MG63 (cell line): ENCODE measurements around the gene EIF3I. TPM values are rescaled to one million over a fixed set of nuclear protein-coding genes. Genes with fewer than 3 reads are reported as not detected.

Experiments used
- DNase-seq: peaks from one replicate; pipeline ENCODE4 v3.0.0-alpha.2; 2020
- H3K27me3 ChIP-seq: fragments of 250-450 bp; sonication (Bioruptor Pico); 2 replicates; pipeline ENCODE4 v1.5.1; 2020; ENCODE audit warnings: mild to moderate bottlenecking, moderate library complexity
- H3K36me3 ChIP-seq: fragments of 250-450 bp; sonication (Bioruptor Pico); 2 replicates; pipeline ENCODE4 v1.5.1; 2020; ENCODE audit warnings: mild to moderate bottlenecking, moderate library complexity
- H3K4me3 ChIP-seq: fragments of 250-450 bp; sonication (Bioruptor Pico); 2 replicates; pipeline ENCODE4 v1.5.1; 2020; ENCODE audit warnings: mild to moderate bottlenecking, moderate library complexity
- H3K9me3 ChIP-seq: fragments of 250-450 bp; sonication (Bioruptor Pico); 2 replicates; pipeline ENCODE4 v1.5.1; 2020; ENCODE audit warnings: mild to moderate bottlenecking, moderate library complexity
- total RNA-seq: library from RNA; depleted of rRNA; stranded (reverse); fragments of >200 nt; shearing (Covaris generic); gene quantifications from 2 replicates; pipeline ENCODE4 v1.2.3, GENCODE V29; 2014; ENCODE audit warnings: low replicate concordance

EIF3I gene
- total RNA-seq, 1 experiment from 2014 or later = 515 TPM

- Histone ChIP-seq H3K9me3 (no peaks in the 10 kb centered on the region), H3K4me3 (no peak overlapping the region), H3K27me3 (no peaks in the 10 kb centered on the region), H3K36me3 (peaks cover 71% of the 10 kb centered on the region)
- no peak for DNase-seq
Observed at GRCh38 chr1:32195531-32195930, 26.7 kb upstream of the EIF3I start.

GRCh38 chr1:32195972-32196823, 26.0 kb upstream of the EIF3I start:
- peak; percentile 23 for DNase-seq
- Histone ChIP-seq H3K9me3 (no peaks in the 10 kb centered on the region), H3K36me3 (peaks cover 65% of the 10 kb centered on the region), H3K27me3 (no peaks in the 10 kb centered on the region), H3K4me3 (no peak overlapping the region)

- Histone ChIP-seq H3K9me3 (no peaks in the 10 kb centered on the region), H3K4me3 (no peak overlapping the region), H3K36me3 (peaks cover 56% of the 10 kb centered on the region), H3K27me3 (no peaks in the 10 kb centered on the region)
- DNase-seq = no peak
Observed at GRCh38 chr1:32197074-32197473, 25.1 kb upstream of the EIF3I start.

- DNase-seq = no peak
- Histone ChIP-seq H3K4me3 (no peak overlapping the region), H3K9me3 (no peaks in the 10 kb centered on the region), H3K36me3 (peaks cover 48% of the 10 kb centered on the region), H3K27me3 (no peaks in the 10 kb centered on the region)
Observed at GRCh38 chr1:32197837-32198236, 24.4 kb upstream of the EIF3I start.

- Histone ChIP-seq H3K27me3 (no peaks in the 10 kb centered on the region), H3K9me3 (no peaks in the 10 kb centered on the region), H3K4me3 (no peak overlapping the region), H3K36me3 (peaks cover 42% of the 10 kb centered on the region)
- no peak for DNase-seq
Observed at GRCh38 chr1:32198237-32199042, 23.8 kb upstream of the EIF3I start.

- Histone ChIP-seq H3K4me3 (no peak overlapping the region), H3K36me3 (peaks cover 35% of the 10 kb centered on the region), H3K9me3 (no peaks in the 10 kb centered on the region), H3K27me3 (no peaks in the 10 kb centered on the region)
- DNase-seq = no peak
Observed at GRCh38 chr1:32199043-32199716, 23.0 kb upstream of the EIF3I start.

- peak; percentile 54 for DNase-seq
- Histone ChIP-seq H3K9me3 (no peaks in the 10 kb centered on the region), H3K4me3 (peak overlapping the region; percentile 48; the same call in 1 of the 2 replicates), H3K27me3 (no peaks in the 10 kb centered on the region), H3K36me3 (peaks cover 30% of the 10 kb centered on the region)
Observed at GRCh38 chr1:32199717-32200072, 22.5 kb upstream of the EIF3I start.

GRCh38 chr1:32200226-32201010, 21.8 kb upstream of the EIF3I start, which contains the start of gene CCDC28B:
Gene CCDC28B, plus strand, starts transcription at chr1:32200595. Its CDS starts 1,341 bp downstream, at chr1:32201936.
- Histone ChIP-seq H3K27me3 (no peaks in the 10 kb centered on the region), H3K9me3 (no peaks in the 10 kb centered on the region), H3K36me3 (peaks cover 23% of the 10 kb centered on the region), H3K4me3 (peak within 1 kb of the TSS; percentile 48)
- peak; percentile 42 for DNase-seq

GRCh38 chr1:32201011-32201855, 21.0 kb upstream of the EIF3I start:
- Histone ChIP-seq H3K36me3 (peaks cover 17% of the 10 kb centered on the region), H3K4me3 (no peak overlapping the region; the same call in 1 of the 2 replicates), H3K27me3 (no peaks in the 10 kb centered on the region), H3K9me3 (no peaks in the 10 kb centered on the region)
- no peak for DNase-seq

GRCh38 chr1:32204943-32205361, 17.3 kb upstream of the EIF3I start:
- no peak for DNase-seq
- Histone ChIP-seq H3K36me3 (no peaks in the 10 kb centered on the region), H3K4me3 (peak overlapping the region; percentile 78), H3K9me3 (no peaks in the 10 kb centered on the region), H3K27me3 (no peaks in the 10 kb centered on the region)

- no peaks in the 10 kb centered on the region for H3K27me3 ChIP-seq
- peak; percentile 84 for DNase-seq
- H3K4me3 ChIP-seq = peak within 1 kb of the TSS; percentile 78
- H3K36me3 ChIP-seq = no peaks in the 10 kb centered on the region
- no peaks in the 10 kb centered on the region for H3K9me3 ChIP-seq
Observed at GRCh38 chr1:32205401-32206370, 16.5 kb upstream of the EIF3I start, which contains the start of gene IQCC. Gene IQCC, plus strand, starts transcription at chr1:32205671. Its CDS starts 11 bp downstream, at chr1:32205682.

GRCh38 chr1:32208469-32208868, 13.7 kb upstream of the EIF3I start:
- H3K27me3 ChIP-seq = no peaks in the 10 kb centered on the region
- no peak overlapping the region for H3K4me3 ChIP-seq
- DNase-seq = no peak
- no peaks in the 10 kb centered on the region for H3K9me3 ChIP-seq
- no peaks in the 10 kb centered on the region for H3K36me3 ChIP-seq

- no peaks in the 10 kb centered on the region for H3K9me3 ChIP-seq
- H3K4me3 ChIP-seq = no peak within 1 kb of the TSS
- no peaks in the 10 kb centered on the region for H3K36me3 ChIP-seq
- peak; percentile 47 for DNase-seq
- no peaks in the 10 kb centered on the region for H3K27me3 ChIP-seq
Observed at GRCh38 chr1:32208891-32209328, 13.3 kb upstream of the EIF3I start, which contains the start of gene DCDC2B. Gene DCDC2B, plus strand, starts transcription at chr1:32209089. Its CDS starts 5 bp downstream, at chr1:32209094.
